PC-3 (cell line): ENCODE data around the gene NTN4. TPM values are rescaled to one million over a fixed set of nuclear protein-coding genes. Genes with fewer than 3 reads are reported as not detected.

Source experiments
- ATAC-seq: fragments of 200-7000 bp; cut with Tn5 transposase; 2 replicates; pipeline ENCODE4 v1.9.1; 2020; ENCODE audit warnings: mild to moderate bottlenecking, moderate library complexity
- BruUV-seq: library from RNA; stranded (reverse); fragments of 400-500 nt; replicated peaks from 2 replicates; lab custom pipeline; 2021; lab: Mats Ljungman, UMichigan
- CTCF ChIA-PET: fragments of 300-600 bp; sonication (Branson Sonifier 250); formaldehyde crosslinking; loops from one replicate; lab custom pipeline; 2022; ENCODE audit warnings: antibody characterized with exemption; lab: Charles Lee
- POLR2A ChIA-PET: fragments of 300-600 bp; sonication (Branson Sonifier 250); formaldehyde crosslinking; loops from one replicate; lab custom pipeline; 2022; ENCODE audit warnings: antibody characterized with exemption; ENCODE audit not compliant: unreplicated experiment; lab: Charles Lee
- DNase-seq: peaks from one replicate; pipeline ENCODE4 v3.0.0-alpha.2; 2015
- H2AFZ ChIP-seq: fragments of 300-600 bp; sonication (generic); 2 replicates; pipeline ENCODE4 v1.6.0; 2016; ENCODE audit warnings: antibody characterized with exemption, low read length
- H3F3A ChIP-seq: fragments of 300-600 bp; sonication (generic); one replicate; pipeline ENCODE4 v1.6.0; 2017; ENCODE audit warnings: antibody characterized with exemption, low read length, control low read depth, mild to moderate bottlenecking; ENCODE audit not compliant: unreplicated experiment
- H3K27ac ChIP-seq: fragments of 300-600 bp; sonication (generic); 2 replicates; pipeline ENCODE4 v1.5.1; 2016; ENCODE audit warnings: mild to moderate bottlenecking, low read length
- H3K27me3 ChIP-seq: fragments of 300-600 bp; sonication (generic); 2 replicates; pipeline ENCODE4 v1.6.1; 2016; ENCODE audit warnings: low read length, mixed read lengths
- H3K36me3 ChIP-seq: fragments of 300-600 bp; sonication (generic); 2 replicates; pipeline ENCODE4 v1.6.1; 2016; ENCODE audit warnings: low read depth, mixed run types, low read length, mixed read lengths
- H3K4me1 ChIP-seq: fragments of 300-600 bp; sonication (generic); 2 replicates; pipeline ENCODE4 v1.5.1; 2016; ENCODE audit warnings: low read length; ENCODE audit not compliant: insufficient read depth
- H3K4me2 ChIP-seq: fragments of 300-600 bp; sonication (generic); 2 replicates; pipeline ENCODE4 v1.6.0; 2016; ENCODE audit warnings: low read length
- H3K4me3 ChIP-seq: fragments of 300-600 bp; sonication (generic); 2 replicates; pipeline ENCODE4 v1.5.1; 2016; ENCODE audit warnings: mild to moderate bottlenecking, low read length, mixed read lengths
- H3K79me2 ChIP-seq: fragments of 300-600 bp; sonication (generic); 2 replicates; pipeline ENCODE4 v1.6.1; 2017; ENCODE audit warnings: low read length, mixed read lengths
- H3K9ac ChIP-seq: fragments of 300-600 bp; sonication (generic); 2 replicates; pipeline ENCODE4 v1.6.0; 2016; ENCODE audit warnings: mild to moderate bottlenecking, low read length
- H3K9me2 ChIP-seq: fragments of 300-600 bp; sonication (generic); replicated peaks from 2 replicates; pipeline ENCODE4 v1.6.1; 2016; ENCODE audit warnings: mixed run types, low read length, mixed read lengths
- H3K9me3 ChIP-seq: fragments of 300-600 bp; sonication (generic); 2 replicates; pipeline ENCODE4 v1.6.1; 2016; ENCODE audit warnings: low read length, mixed read lengths
- H4K20me1 ChIP-seq: fragments of 300-600 bp; sonication (generic); 2 replicates; pipeline ENCODE4 v1.6.1; 2016; ENCODE audit warnings: low read length, mixed read lengths
- EZH2 ChIP-seq: fragments of 300-600 bp; sonication (generic); IDR thresholded peaks from one replicate; pipeline ENCODE4 v1.6.1; 2017; ENCODE audit warnings: antibody characterized with exemption, mild to moderate bottlenecking, low read length; ENCODE audit not compliant: unreplicated experiment
- EZH2phosphoT487 ChIP-seq: fragments of 300-600 bp; sonication (generic); IDR thresholded peaks from 2 replicates; pipeline ENCODE4 v1.6.1; 2018; ENCODE audit warnings: mild to moderate bottlenecking, antibody characterized with exemption, low read length, borderline replicate concordance
- intact Hi-C: fragments of 100-400 bp; cut with micrococcal nuclease; formaldehyde crosslinking; loops from 2 replicates; pipeline ENCODE4 v1.9.0; 2023
- total RNA-seq: library from RNA; depleted of rRNA; stranded (reverse); fragments of >200 nt; gene quantifications from 2 replicates; pipeline ENCODE4 v1.2.3, GENCODE V29; 2014
- TF ChIP-seq, protein P1 (sequence below): fragments of 300-600 bp; sonication (generic); conservative IDR thresholded peaks from 2 replicates; pipeline ENCODE4 v1.5.1; 2017; ENCODE audit warnings: antibody characterized with exemption, low read depth, mild to moderate bottlenecking, low read length

NTN4 gene
- total RNA-seq, 1 experiment from 2014 or later, result 39.6 TPM

GRCh38 chr12:95710386-95710785, 80.2 kb downstream of the NTN4 start:
- Histone ChIP-seq H2AFZ (no peak overlapping the region), H3K27me3 (no peaks in the 10 kb centered on the region), H3K79me2 (no peaks in the 10 kb centered on the region), H4K20me1 (no peaks in the 10 kb centered on the region), H3K9ac (no peak overlapping the region), H3K4me2 (no peak overlapping the region), H3K36me3 (peaks cover 22% of the 10 kb centered on the region; the same call in 1 of the 2 replicates), H3K9me2 (no peaks in the 10 kb centered on the region), H3F3A (no peaks in the 10 kb centered on the region), H3K27ac (no peak overlapping the region), H3K9me3 (no peaks in the 10 kb centered on the region), H3K4me3 (no peak overlapping the region), H3K4me1 (peaks cover 12% of the 10 kb centered on the region; the same call in 1 of the 2 replicates)
- TF ChIP-seq, protein P1, sequence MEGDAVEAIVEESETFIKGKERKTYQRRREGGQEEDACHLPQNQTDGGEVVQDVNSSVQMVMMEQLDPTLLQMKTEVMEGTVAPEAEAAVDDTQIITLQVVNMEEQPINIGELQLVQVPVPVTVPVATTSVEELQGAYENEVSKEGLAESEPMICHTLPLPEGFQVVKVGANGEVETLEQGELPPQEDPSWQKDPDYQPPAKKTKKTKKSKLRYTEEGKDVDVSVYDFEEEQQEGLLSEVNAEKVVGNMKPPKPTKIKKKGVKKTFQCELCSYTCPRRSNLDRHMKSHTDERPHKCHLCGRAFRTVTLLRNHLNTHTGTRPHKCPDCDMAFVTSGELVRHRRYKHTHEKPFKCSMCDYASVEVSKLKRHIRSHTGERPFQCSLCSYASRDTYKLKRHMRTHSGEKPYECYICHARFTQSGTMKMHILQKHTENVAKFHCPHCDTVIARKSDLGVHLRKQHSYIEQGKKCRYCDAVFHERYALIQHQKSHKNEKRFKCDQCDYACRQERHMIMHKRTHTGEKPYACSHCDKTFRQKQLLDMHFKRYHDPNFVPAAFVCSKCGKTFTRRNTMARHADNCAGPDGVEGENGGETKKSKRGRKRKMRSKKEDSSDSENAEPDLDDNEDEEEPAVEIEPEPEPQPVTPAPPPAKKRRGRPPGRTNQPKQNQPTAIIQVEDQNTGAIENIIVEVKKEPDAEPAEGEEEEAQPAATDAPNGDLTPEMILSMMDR, result no peak
- TF ChIP-seq EZH2phosphoT487 (no peak), EZH2 (no peak)
- BruUV-seq, result no TSS peak
- intact Hi-C loops, result no loop called here
- ATAC-seq, result no peak
- DNase-seq, result no peak
- ChIA-PET CTCF (no interaction called here), POLR2A (no interaction called here)

GRCh38 chr12:95709152-95709551, 81.4 kb downstream of the NTN4 start:
- Histone ChIP-seq H2AFZ (no peak overlapping the region), H3K79me2 (no peaks in the 10 kb centered on the region), H4K20me1 (no peaks in the 10 kb centered on the region), H3K27me3 (no peaks in the 10 kb centered on the region), H3K27ac (peak overlapping the region; percentile 31), H3K9me3 (no peaks in the 10 kb centered on the region), H3K36me3 (peaks cover 17% of the 10 kb centered on the region; the same call in 1 of the 2 replicates), H3K4me3 (no peak overlapping the region), H3F3A (no peaks in the 10 kb centered on the region), H3K4me2 (no peak overlapping the region), H3K9ac (no peak overlapping the region), H3K9me2 (no peaks in the 10 kb centered on the region), H3K4me1 (peaks cover 12% of the 10 kb centered on the region; the same call in 1 of the 2 replicates)
- peak; percentile 27; the same call in 1 of the 2 replicates for ATAC-seq
- DNase-seq, result peak; percentile 35
- no TSS peak for BruUV-seq
- TF ChIP-seq, protein P1, result no peak
- no peak for TF ChIP-seq EZH2phosphoT487
- TF ChIP-seq EZH2, result no peak
- intact Hi-C loops, result loop anchor here (10.0 kb wide), 1 partner anchor 104 kb away; no protein-coding TSS in a partner anchor
- CTCF ChIA-PET, result no interaction called here
- POLR2A ChIA-PET, result no interaction called here

DNA sequence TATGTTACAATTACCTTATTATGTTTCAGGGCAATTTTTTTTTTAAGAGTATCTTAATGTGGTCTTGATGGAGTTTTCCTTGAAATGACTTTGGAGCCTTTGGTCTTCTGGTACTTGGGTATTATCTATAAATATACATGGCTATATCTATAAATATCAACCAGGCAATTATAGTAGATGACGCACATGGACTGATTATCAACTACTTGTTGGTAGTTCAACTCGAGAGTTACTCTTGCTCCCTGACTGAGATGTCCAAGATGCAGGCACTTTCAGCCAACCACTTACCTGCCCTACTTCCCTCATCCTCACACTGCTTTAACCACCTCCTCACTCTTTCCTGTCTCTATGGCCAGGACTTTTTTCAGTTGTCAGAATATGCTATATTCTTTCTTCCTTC, 85.4 kb downstream of the NTN4 start:
- ChIA-PET CTCF (no interaction called here), POLR2A (interaction anchor here (0.7 kb wide), 1 partner anchor 17 kb away, joined by 3 read pairs; no protein-coding TSS in a partner anchor)
- peaks cover 3% of the 10 kb centered on the region; the same call in 1 of the 2 replicates for H3K36me3 ChIP-seq
- no TSS peak for BruUV-seq
- no peak overlapping the region for H3K4me3 ChIP-seq
- no peak overlapping the region for H2AFZ ChIP-seq
- intact Hi-C loops, result loop anchor here (10.0 kb wide), 1 partner anchor 100 kb away; no protein-coding TSS in a partner anchor
- no peak for ATAC-seq
- DNase-seq, result no peak
- H3K4me2 ChIP-seq, result no peak overlapping the region
- TF ChIP-seq, protein P1, result no peak
- H3K79me2 ChIP-seq, result no peaks in the 10 kb centered on the region
- no peaks in the 10 kb centered on the region for H3K9me2 ChIP-seq
- H4K20me1 ChIP-seq, result no peaks in the 10 kb centered on the region
- H3F3A ChIP-seq, result peaks cover 6% of the 10 kb centered on the region
- no peak overlapping the region for H3K27ac ChIP-seq
- no peaks in the 10 kb centered on the region for H3K9me3 ChIP-seq
- no peaks in the 10 kb centered on the region for H3K27me3 ChIP-seq
- peaks cover 32% of the 10 kb centered on the region for H3K4me1 ChIP-seq
- H3K9ac ChIP-seq, result no peak overlapping the region
